GM21515 (cell line): ENCODE results near the gene TCF7.

Source experiments
- ATAC-seq: cut with Tn5 transposase; IDR thresholded peaks from one replicate; pipeline ENCODE4 v1.9.1; 2021; ENCODE audit not compliant: unreplicated experiment

TCF7 gene

DNA sequence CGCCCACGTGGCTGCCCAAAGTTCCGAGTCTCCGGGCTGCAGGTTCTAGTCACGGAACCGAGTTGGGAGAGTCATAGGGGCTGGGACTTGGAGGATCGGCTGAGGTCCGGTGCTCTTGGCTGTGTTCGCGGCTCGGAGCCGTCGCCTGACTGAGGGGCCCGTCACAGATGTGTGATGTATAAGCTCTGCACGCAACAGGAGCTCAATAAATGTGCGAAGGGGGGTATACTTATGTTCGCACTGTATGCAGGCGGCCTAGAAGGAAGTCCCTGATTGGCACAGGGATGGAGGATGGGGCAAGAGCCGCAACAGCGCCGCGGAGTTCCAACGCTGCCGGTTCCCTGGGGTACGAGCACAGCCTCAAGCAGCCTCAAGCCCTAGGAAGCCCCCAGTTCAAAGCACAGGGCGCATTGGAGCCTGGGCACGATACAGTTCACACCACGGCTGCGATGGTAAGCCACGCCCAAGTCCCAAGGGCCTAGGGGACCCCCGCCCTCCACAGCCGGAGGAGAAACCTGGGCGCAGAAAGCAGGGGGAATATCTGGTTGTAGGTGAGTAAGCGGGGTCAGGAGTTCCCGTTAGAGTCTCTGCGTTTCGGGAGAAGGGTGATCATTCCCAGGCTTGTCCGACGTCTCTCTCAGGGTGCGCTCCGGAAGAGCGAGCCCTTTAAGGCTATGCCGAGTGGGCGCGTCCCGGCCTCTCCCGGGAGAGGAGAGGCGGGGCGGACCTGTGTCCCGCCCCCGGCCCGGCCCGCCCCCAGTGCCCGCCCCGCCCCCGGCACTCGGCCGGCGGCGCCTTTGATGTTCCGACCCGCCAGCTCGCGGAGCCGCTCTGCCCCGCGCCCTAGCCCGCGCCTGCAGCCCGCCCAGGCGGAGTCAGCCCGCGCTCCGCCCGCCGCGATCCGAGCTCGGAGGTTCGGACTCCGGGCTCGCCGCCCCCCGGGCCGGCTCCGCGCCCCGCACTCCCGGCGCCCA lies at the start of gene TCF7:
Gene TCF7, plus strand, starts transcription at position 780 of the 974 bp plus-strand sequence. CDS start 226 bp downstream, outside the sequence.
- peak; percentile 78 for ATAC-seq

- no peak for ATAC-seq
Measured at GRCh38 chr5:134069553-134069952, 44.9 kb upstream of the TCF7 start.

DNA sequence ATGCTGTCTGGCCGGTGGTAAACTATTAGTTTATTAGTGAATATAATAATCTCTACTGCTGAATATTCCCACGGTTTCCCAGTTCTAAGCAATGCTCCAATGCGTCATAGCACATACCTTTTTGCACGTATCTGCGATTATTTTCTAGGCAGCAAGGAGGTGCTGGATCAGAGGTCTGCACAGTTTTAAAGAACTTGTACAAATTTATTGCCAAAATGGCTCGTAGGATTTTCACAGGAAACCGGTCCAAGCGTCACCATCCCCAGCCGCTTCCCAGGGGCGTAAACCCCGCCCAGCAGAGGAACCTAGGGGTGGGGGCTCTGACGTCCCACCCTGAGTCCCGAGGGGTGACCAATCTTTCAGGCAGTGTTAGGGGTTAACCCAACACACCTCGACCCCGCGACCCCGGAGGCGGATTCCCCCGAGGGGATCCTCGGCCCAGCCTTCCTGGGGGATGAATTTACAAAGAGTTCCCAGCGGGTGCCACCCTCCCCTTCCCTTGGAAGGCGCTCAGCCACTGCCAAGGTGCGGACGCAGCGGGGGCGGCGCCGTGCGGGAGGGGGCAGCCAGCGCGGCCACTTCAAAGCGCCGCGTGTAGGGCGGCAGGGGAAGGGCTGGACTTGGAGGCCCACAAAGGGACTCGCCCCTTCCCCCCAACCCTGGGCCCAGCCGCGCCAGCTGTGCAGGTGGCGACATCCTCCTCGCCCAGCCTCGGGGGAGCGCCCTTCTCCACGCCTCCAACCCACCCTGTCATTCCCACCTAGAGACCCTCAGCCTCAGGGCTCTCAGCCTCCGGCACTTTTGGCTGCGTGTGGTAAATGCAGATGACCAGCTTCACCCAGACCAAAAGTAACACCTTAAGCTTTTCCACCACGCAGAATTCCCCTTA lies 43.5 kb upstream of the TCF7 start:
- no peak for ATAC-seq

- ATAC-seq = no peak
Measured at GRCh38 chr5:134071614-134072207, 42.8 kb upstream of the TCF7 start.

GRCh38 chr5:134072471-134073210 lies 41.8 kb upstream of the TCF7 start:
- ATAC-seq = no peak

- ATAC-seq = no peak
Measured at GRCh38 chr5:134073404-134073803, 41.1 kb upstream of the TCF7 start.

GRCh38 chr5:134075102-134075501 lies 39.4 kb upstream of the TCF7 start:
- ATAC-seq = no peak

GRCh38 chr5:134077926-134078580 lies 36.4 kb upstream of the TCF7 start:
- ATAC-seq = no peak

DNA sequence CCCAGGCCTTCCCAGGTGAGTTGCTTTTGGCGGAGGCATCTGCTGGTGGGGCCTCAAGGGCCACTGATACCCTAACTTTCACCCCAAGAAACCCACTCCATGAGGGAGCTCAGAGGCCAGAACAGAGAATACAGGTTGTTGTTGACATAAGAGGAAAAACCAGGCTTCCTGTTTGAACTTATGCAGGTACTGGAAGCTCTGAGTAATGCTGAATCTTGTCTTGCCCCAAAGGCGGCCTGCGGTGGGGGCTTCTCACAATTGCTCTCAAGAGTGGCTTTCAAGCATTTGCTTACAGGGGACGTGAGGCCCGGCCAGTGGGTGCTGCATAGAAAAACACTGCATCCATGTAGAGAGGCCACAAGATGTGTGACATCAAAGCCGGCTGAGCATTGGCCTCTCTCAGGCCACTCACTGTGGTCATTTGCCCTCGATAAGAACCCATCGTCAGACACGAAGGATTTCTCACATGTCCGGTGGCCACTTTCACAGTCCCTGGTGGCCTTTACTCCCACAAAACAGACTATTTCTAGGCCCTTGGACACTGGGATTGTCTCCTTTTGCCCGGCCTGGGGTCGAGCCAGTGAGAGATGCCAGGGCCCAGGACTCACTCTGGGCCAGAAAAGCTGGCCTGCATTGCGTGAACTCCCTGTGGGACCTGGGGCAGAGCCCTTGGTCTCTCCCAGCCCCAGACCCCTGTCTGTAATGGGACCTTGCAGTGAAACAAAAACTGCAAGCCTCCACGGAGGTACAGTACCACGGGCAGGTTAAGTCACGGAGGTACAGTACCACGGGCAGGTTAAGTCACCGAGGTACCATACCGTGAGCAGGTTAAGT lies 34.5 kb upstream of the TCF7 start:
- no peak for ATAC-seq

- ATAC-seq = no peak
Measured at GRCh38 chr5:134082264-134082992, 32.1 kb upstream of the TCF7 start.

DNA sequence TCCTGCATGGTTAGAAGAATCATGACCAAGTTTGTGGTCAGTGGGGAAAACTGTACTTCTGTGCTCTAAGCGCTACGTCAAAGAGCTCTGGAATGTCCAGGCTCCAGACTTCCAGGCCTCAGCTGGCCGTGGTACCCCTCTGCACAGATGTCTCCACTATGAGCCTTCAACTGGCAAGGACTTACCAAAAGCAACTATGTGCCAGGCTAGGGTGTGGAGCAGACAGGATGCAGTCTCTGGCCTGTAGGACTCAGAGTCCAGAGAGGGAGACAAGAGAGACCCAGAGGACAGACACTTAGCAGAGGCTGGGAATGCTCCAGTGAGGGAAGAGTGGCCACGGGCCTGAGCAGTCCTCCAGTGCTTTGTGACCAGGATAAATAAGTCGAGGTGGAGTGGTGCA lies 31.0 kb upstream of the TCF7 start:
- ATAC-seq = no peak

GRCh38 chr5:134084022-134084565 lies 30.4 kb upstream of the TCF7 start:
- no peak for ATAC-seq

- no peak for ATAC-seq
Measured at GRCh38 chr5:134084570-134084969, 29.9 kb upstream of the TCF7 start.

DNA sequence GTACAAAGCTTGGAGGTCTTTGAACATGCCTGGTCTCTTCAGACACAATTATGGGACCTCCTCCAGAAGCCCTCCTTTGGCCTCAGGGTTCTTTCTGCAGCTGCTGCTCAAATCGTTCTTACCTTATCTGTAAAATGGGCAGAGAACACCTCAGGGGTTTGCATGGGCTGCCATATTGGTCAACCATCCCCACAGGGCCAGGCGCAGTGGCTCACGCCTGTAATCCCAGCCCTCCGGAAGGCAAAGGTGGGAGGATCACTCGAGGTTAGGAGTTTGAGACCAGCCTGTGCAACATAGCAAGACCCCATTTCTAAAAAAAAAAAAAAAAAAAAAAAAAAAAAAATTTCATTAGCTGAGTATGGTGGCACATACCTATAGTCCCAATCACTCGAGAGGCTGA lies 29.1 kb upstream of the TCF7 start:
- ATAC-seq = no peak

- ATAC-seq = no peak
Measured at GRCh38 chr5:134086225-134086942, 28.1 kb upstream of the TCF7 start.

GRCh38 chr5:134086943-134087305 lies 27.6 kb upstream of the TCF7 start:
- ATAC-seq = no peak

- ATAC-seq = no peak
Measured at GRCh38 chr5:134088291-134088690, 26.2 kb upstream of the TCF7 start.
